Medulla oblongata (tissue), 1 donor: ENCODE results near the gene CDK5.
"Not testable (repeated sequence)": the region's sequence is repeated elsewhere in the genome, so short reads cannot be mapped to it uniquely, and the experiment has no call there.

Experiments used
- DNase-seq: peaks from one replicate; pipeline ENCODE4 v3.0.0-alpha.2; 2015; ENCODE audit errors: extremely low spot score

CDK5 gene

DNA sequence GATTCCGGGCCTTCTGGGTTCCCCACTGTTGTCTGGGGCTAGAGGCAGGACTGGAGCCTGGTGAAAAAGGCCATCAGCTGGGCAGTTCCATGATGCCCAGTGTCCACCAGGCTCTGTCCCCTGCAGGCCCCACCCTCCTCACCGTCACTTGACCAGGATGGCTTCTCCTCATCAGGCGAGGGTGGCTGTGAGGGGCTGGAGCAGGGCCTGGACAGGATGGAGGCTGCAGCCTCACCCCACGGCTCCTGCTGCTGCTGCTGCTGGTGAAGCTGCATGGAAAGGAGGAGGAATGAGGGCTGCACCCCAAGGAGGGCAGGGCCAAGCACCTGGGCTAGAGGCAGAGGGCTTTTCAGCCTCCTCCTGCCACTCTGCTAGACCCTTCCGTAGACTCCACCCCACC is 41.7 kb downstream of the CDK5 start:
- no peak for DNase-seq

DNA sequence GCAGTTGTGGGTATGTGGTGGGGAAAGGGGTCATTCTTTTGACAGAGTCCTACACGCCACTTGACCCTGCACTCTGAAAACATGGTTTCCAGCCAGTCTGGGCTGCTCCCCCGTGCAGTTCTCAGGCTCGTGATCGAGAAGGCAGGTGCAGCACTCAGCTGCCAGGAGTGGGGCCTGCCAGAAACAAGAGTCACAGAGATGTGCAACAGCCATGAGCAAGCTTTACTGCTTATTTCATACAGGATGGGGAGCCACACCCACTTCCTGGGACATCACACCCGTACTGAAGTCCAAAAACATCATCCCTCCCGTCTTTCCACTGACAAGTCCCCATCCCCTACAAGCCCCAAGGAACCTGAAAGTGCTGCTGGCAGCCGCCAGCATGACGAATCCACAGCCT is 42.7 kb downstream of the CDK5 start:
- DNase-seq: no peak

DNA sequence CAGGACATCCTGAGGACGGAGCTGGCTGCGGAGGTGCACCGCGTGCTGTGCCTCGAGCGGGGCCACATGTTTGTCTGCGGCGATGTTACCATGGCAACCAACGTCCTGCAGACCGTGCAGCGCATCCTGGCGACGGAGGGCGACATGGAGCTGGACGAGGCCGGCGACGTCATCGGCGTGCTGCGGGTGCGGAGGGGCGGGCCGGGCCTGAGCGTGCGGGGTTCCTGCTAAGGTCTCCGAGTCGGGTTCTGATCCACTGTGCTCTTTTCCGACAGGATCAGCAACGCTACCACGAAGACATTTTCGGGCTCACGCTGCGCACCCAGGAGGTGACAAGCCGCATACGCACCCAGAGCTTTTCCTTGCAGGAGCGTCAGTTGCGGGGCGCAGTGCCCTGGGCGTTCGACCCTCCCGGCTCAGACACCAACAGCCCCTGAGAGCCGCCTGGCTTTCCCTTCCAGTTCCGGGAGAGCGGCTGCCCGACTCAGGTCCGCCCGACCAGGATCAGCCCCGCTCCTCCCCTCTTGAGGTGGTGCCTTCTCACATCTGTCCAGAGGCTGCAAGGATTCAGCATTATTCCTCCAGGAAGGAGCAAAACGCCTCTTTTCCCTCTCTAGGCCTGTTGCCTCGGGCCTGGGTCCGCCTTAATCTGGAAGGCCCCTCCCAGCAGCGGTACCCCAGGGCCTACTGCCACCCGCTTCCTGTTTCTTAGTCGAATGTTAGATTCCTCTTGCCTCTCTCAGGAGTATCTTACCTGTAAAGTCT is 43.8 kb downstream of the CDK5 start:
- peak; percentile 55 for DNase-seq

DNA sequence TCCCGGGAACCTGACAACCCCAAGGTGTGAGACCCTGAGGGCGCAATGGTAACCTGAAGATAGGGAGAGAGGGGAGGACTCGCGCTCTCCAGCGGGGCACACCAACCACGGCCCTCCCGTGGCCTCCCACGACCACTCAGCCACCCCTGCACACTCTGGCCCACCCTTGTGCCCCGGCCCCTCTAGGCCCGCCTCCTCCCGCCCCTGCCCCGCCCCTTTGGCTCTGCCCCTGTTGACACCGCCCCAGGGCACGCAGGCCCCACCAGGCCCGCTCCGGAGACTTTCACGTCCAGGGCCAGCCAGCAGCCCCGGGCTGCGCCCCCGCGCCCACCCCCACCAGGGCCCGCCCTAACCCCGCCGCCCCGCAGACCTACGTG is 44.4 kb downstream of the CDK5 start:
- no peak for DNase-seq

DNA sequence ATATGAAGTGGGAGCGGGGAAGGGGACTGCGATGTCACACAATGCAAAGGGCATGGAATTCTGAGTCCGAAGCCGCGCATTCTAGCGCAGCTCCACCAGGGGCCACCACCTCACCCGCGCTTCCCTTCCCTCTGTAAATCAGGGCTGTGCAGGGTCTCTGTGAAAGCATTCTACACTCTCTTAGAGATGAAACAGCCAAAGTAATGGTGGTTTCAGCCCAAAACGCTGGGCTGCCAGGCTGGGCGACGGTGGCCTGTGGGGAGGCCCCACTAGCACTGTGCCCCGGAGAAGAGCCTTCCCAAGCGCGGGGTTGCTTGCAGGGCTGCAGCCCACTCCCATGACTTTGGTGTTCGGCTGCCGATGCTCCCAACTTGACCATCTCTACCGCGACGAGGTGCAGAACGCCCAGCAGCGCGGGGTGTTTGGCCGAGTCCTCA is 44.8 kb downstream of the CDK5 start:
- DNase-seq: no peak

DNA sequence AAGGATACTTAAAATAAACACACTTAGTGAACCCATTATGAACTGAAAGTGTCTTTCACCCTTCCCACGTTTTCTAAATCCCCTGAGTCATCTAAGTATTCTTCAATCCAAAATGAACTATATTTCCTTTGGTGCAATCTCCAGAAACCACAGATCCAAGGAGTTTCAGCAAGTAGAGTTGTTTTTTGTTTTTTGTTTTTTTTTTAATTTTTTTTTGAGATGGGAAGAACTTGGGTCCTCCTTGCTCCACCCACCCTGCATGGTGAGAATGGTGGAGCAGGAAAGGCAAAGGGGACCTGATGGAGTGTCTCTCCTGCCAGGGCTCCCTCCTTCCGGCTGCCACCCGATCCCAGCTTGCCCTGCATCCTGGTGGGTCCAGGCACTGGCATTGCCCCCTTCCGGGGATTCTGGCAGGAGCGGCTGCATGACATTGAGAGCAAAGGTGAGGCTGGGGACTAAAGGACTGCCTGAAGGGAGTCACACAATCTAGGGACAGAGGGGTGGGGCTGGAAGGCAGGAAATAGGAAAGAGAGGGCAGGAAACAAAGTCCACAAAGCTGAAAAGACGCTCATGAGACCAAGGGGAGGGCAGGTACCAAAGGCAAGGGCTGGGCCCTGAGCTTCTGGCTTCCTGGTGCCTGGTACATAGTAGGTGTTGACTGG is 45.5 kb downstream of the CDK5 start:
- no peak for DNase-seq

DNA sequence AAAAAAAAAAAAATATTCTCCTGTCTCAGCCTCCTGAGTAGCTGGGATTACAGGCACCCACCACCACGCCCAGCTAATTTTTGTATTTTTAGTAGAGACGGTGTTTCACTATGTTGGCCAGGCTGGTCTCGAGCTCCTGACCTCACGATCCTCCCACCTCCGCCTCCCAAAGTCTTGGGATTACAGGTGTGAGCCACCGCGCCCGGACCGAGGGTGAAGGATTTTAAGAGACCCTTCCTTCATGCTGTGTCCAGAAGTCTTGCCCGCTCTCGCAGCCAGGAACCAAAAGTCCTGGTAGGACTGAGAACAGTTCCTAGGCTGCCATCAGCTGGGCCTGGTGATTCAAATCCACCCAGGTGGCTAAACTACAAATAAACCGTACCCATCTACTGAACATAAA is 46.1 kb downstream of the CDK5 start:
- DNase-seq: not testable (repeated sequence)

DNA sequence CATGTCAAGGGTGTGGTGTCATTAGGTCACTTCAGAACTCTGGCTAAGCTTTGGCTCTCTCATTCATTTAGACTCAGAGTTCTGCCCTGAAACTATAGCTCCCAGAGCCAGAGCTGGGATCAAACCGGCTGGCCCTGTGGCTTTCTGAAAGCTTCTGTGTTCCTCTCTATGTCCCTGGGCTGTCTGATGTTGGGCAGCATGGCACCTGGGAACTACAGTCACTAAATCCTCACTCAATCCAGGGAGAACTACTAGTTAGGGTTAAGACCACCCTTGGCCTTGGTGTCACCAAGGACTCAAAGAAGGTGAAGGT is 46.6 kb downstream of the CDK5 start:
- no peak for DNase-seq

DNA sequence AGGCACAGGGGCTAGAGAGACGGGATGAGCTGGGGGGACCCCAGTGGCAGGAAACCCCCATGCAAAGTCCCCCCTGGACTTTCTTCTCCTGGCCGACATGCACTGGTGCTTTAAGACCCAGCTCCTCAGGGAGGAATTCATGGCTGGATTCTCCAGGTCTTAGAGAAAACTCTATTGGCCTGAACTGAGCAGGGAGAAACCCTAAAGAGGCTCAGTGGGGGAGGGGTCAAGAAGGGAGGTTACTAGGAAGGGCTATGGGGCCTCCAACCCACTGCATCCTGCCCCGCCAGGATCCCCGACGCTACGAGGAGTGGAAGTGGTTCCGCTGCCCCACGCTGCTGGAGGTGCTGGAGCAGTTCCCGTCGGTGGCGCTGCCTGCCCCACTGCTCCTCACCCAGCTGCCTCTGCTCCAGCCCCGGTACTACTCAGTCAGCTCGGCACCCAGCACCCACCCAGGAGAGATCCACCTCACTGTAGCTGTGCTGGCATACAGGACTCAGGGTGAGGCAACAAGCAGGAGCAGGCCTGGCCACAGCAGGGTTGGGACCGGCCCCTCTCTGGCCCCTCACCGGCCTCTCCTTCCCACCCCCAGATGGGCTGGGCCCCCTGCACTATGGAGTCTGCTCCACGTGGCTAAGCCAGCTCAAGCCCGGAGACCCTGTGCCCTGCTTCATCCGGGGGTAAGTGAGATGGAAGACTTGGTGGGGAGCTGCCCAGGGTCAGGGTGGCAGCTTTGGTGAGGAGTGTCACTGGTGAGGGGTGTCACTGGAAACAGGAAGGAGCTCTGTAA is 47.2 kb downstream of the CDK5 start:
- DNase-seq: no peak

DNA sequence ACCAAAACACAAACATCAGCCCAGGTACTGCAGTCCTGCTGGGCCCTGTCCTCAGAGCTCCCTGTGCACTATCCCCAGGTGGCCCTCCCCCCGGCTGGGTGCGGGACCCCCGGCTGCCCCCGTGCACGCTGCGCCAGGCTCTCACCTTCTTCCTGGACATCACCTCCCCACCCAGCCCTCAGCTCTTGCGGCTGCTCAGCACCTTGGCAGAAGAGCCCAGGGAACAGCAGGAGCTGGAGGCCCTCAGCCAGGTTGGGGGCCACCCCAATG is 47.7 kb downstream of the CDK5 start:
- DNase-seq: no peak

DNA sequence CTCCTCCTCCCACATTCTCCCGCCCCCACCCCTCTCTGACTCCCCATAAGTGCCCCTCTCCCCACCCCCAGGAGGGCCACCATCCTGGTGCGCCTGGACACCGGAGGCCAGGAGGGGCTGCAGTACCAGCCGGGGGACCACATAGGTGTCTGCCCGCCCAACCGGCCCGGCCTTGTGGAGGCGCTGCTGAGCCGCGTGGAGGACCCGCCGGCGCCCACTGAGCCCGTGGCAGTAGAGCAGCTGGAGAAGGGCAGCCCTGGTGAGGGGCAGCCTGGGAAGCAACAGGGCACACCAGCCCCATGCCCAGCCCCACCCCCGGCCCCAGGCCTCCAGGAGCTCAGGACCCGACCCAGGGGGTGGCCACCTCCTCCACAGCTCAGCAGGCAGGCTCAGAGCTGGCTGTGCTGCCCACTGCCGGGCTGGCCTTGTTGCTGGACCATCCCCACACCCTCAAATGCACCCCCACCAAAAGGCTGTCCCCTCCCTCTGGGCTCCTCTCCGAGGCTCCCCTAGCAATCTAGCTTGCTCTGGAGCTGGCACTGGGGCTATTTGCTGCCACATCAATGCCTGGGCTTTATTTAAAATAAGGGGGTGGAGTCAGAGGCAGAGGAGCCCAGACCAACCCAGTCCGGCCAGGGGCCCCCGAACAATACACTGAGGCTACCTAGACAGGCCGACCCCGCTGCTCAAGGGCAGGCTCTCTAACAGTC is 48.2 kb downstream of the CDK5 start:
- no peak for DNase-seq

DNA sequence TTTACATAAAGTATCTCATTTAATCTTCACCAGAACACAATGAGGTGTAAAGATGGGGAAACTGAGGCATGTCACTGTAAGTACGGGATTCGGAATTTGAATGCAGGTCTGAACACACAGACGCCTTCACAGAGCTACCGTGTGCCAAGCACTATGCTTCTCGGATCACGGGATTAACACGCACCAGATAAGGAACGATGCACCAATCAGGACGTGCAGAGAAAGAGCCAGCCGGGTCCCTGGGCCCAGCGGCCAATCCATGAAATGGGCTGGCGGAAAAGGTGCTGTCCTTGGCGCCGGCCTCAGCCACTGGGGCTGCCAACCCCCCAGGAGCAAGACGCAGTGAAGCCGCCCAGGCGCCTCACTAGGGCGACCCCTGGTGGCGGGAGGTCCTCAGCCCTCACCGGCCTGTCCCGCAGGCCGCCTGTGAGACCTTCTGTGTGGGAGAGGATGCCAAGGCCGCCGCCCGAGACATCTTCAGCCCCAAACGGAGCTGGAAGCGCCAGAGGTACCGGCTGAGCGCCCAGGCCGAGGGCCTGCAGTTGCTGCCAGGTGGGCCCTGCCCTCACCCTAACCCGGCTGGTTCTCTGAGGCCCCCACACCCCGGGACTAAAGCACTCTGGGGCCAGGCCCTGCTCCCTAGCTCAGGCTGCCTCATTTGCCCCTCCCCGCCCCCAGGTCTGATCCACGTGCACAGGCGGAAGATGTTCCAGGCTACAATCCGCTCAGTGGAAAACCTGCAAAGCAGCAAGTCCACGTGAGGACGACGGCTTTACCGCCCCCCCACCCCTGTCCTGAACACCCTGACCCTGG is 49.0 kb downstream of the CDK5 start:
- no peak for DNase-seq

DNA sequence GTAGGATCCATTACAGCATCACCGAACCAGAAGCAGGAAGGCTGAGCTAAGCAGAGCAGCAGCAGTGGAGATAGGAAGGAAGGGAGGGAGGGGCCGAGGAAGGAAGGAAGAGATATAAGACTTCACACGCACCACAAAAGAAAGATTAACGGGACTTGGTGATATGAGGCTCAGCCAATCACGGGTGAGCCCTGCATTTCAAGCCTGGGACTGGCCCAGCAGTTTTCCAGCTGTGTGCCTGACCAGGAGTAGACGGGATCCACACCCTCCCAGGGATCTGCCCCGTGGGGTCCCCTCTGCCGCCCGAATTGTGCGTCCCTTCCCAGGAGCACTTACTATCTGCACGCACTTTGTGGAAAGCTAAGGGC is 49.6 kb downstream of the CDK5 start:
- no peak for DNase-seq

DNA sequence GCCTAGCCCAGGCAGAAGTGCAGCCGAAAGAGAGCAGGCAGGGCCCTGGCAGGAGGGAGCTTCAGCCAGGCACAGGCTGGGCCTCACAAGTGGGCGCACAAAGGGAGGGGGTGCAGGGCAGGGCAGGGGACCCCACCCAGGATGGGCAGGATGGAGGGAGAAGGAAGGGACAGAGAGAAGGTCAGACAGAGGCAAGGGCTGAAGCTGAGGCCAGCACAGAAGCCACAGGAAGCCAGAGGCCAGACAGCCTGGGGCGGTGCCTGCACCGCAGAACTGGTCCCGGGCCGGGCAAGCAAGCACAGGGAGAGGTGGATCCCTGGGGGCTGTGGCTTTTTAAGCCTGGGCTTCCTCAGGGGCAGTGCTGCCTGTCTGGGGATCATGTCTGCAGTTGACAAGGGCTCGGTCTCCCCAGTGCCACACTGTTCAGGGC is 50.2 kb downstream of the CDK5 start:
- no peak for DNase-seq

DNA sequence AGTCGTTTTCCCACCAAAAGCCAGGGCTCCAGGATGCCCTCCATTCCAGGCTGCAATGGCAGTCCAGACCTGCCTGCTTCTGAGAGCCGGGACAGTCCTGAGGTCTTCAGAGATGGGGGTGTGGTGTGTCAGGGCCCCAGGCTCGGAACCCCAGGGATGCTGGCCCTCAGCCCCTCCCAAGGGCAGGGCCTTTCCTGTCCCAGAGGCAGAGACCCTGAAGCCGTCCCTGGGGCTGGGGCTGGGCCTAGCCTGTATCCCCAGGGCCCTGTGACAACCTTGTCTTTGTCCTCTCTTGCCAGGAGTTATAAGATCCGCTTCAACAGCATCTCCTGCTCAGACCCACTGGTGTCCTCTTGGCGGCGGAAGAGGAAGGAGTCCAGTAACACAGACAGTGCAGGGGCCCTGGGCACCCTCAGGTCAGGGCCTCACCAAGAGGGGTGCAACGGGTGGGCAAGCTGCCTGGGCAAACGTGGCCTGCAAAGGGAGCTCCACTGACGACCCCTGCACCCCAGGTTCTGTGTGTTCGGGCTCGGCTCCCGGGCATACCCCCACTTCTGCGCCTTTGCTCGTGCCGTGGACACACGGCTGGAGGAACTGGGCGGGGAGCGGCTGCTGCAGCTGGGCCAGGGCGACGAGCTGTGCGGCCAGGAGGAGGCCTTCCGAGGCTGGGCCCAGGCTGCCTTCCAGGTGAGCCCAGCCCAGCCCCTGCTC is 51.0 kb downstream of the CDK5 start:
- DNase-seq: no peak

DNA sequence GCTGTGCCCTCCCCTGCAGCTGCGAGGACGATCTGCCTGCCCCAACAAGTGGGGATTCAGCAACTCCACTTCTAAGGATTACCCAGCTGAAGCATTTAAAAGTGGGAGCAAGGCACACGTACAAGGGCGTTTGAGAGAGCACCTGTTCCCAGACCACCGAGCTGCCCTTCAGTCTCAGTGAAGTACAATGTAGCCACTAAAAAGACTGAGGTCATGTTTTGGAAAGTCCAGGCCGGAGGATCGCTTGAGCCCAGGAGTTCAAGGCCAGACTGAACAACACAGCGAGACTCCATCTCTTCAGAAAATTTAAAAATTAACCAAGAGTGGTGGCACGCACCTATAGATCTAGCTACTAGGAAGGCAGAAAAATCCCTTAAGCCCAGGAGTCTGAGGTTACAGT is 52.1 kb downstream of the CDK5 start:
- no peak for DNase-seq
